Activated CD4-positive, alpha-beta T cell treated with anti-CD3 and anti-CD28 coated beads for 24 hours (primary cell): ENCODE data around the gene FTCD.

Source experiments
- DNase-seq, 2 donors: peaks; one replicate each; pipeline ENCODE4 v3.0.0-alpha.2; 2020; ENCODE audit warnings: low read depth in 2 of 2

The FTCD gene

DNA sequence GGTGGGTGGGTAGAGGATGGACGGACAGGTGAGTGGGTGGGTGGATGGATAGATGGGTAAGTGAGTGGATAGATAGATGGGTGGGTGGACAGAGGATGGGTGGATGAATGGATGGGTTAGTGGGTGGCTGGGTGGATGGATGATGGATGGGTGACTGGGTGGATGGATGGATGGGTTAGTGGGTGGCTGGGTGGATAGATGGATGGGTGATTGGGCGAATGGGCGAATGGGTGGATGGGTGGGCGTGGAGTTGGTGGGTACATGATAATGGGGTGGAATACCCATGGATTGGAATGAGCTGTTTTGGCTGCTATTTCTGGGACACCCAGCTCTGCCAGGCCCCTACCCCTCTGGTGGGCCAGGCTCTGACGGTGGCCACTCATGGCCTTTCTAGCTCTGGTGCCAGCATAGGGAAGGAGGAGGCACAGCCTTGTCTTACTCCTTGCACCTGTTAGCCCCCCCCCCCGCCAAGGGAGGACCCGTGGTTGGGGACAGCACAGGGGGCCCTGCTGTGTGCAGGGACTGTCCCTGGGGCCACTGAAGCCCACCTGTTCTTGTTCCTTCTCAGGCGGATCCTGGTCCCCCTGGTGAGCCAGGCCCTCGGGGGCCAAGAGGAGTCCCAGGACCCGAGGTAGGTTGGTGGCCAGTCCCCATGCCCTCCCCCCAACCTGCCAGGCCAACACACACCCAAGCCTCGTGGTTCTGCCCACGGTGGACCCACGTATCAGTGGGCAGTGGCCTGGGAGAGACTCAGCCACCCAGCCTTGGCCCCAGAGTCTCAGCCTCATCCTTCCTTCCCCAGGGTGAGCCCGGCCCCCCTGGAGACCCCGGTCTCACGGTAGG lies 31.1 kb downstream of the FTCD start:
- no peak for DNase-seq

DNA sequence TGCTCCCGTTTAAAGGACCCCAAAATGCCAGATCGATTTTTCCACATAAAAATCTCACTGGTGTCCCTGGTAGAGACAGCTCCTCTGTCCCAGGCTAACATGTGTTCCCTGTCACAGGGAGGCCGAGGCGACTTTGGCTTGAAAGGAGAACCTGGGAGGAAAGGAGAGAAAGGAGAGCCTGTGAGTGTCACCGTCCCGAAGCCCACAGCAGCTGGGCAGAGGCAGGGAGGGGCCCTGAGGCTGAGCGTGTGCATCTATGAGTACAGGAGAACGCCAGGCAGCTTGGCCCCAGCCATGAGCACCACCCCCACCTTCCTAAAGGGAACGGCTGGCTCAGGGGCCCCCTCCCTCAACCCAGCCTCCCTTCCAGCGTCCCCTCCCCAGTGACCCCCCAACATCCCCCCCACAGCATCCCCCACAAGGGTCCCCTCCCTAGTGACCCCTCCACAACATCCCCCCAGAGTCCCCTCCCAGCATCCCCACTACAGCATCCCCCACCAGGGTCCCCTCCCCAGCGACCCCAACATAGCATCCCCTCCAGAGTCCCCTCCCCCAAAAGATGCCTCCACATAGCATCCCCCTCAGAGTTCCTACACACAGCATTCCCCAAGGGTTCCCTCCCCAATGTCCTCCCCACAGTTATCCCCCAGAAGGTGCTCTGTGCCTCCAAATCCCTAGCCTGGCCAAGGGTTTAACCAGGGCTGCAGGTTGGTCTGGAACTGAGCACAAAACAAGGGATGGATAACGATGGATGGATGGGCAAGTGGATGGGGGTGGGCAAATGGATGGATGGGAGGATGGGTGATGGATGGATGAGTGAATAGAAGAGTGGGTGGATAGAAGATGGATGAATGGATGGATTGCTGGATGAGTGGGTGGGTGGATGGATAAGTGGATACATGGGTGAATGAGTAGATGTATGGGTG lies 32.4 kb downstream of the FTCD start:
- DNase-seq: no peak

GRCh38 chr21:46122237-46122671 lies 33.1 kb downstream of the FTCD start:
- DNase-seq: no peak

DNA sequence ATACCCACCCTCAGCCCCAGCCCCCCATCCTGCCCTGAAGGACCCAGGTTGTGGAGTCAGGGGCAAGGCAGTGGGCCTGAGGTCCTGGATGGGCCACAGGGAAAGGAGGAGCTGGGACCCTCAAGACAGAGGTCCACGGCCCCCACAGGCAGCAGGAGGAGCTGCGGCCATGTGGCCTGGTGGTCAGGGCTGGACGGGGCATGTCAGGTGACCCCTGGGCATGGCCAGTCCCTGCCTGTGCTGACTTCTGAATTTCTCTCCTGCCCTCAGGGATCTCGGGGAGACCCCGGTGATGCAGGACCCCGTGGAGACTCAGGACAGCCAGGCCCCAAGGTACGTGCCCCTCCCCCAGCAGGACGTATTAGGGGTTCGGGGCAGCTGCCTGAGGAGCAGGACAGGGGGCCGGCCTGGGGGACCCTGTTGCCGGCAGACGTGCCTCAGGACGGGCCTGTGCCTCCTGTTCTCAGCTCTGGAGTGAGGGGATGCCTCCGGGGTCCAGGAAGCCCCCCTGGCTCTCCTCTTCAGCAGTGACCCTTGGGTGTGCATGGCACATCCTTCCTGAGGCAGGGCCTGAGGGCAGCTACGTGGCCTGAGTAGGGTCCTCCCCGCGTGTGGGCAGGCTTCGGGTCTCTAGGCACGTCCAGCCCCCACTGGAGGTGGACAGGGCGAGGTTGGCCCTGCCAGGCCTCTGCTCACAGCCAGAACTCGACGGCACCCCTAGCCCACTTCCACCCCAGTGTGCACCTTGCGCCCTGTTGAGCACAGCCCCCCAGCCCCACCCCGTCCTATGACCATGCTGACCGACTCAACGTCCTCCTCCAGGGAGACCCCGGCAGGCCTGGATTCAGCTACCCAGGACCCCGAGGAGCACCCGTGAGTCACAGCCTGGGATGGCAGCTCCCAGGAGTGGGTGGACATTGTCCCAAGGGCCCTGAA lies 33.8 kb downstream of the FTCD start:
- DNase-seq: no peak

DNA sequence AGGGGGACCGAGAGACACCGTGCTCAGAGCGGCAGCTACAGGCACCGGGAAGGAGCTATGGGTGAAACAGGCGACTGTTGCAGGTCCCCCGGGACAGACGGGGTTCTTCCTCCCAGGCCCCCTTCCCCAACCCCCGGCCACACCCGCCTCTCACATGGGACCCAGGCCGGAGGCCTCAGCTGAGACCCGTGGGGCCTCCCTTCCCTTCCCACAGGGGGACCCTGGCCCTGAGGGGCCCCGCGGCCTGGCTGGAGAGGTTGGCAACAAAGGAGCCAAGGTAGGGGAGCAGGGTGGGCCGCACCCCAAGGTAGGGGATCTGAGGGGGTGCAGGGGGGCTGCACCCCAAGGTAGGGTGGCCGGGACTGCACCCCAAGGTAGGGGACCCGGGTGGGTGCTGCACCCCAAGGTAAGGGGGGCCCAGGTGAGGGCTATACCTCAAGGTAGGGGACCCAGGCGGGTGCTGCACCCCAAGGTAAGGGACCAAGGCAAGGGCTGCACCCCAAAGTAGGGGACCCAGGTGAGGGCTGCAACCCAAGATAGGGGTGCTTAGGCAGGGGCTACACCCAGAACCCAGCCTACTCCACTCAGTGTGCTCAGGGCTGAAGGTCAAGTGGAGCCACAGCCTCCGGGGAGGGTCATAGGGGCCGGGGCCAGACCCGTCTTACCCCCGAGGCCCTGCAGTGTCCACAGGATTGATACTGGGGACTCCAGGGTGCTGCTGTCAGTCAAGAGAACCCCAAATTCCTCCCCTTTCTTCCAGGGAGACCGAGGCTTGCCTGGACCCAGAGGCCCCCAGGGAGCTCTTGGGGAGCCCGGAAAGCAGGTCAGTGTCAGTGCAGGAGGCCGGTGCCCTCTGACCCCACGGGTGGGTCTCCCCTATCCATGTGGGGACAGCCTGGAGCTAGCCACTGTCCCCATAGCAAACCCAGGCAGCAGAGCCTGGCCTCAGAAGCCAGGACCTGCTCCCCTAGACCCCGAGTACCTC lies 34.8 kb downstream of the FTCD start:
- no peak for DNase-seq

DNA sequence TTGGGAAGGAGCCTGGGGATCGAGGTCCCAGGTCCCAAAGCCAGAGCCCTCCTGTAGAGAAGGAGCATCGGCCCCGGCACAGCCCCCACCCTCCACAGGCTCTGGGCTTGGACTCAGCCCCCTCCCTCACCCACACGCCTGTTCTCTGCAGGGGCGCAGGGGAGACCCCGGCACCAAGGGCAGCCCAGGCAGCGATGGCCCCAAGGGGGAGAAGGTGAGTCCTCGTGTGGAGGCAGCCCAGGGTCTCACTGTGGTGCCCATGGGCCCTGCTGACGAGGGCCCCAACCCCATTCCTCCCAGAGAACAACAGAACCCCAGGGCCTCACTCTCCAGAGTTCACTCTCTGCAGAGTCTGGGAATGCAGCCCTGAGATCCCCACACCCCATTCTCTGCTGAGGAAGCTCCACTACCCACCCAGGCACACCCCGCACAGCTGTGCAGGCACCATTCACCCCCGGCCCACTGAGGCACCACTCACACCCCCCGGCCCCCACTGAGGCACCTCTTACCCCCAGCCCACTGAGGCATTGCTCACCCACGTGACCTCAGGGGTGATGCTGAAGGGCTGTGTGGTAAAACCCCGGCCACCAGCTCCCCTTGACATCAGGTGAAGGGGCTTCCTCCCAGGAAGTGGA lies 35.6 kb downstream of the FTCD start:
- no peak for DNase-seq

DNA sequence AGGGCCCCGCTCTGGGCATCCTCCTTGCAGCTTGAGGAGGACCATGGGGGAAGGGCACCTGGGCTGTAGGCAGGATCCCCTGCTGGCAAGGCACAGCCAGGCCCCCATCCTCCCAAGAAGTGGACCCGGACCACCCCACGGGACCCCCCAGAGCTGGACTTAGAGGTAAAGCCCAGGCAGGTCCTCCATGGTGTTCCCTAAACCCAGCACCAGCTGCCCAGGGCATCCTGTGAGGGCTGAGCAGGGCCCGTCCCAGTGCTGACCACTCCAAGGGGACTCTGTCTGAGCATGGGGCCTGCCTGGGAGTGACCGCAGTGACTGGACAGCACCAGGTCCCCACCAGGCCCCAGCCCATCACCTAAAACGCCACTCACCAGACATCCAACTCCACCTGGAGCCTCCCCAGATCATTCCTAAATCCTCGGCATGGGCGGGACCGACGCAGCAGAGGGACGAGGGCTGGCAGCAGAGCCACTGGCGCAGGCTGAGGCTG lies 36.2 kb downstream of the FTCD start:
- no peak for DNase-seq

DNA sequence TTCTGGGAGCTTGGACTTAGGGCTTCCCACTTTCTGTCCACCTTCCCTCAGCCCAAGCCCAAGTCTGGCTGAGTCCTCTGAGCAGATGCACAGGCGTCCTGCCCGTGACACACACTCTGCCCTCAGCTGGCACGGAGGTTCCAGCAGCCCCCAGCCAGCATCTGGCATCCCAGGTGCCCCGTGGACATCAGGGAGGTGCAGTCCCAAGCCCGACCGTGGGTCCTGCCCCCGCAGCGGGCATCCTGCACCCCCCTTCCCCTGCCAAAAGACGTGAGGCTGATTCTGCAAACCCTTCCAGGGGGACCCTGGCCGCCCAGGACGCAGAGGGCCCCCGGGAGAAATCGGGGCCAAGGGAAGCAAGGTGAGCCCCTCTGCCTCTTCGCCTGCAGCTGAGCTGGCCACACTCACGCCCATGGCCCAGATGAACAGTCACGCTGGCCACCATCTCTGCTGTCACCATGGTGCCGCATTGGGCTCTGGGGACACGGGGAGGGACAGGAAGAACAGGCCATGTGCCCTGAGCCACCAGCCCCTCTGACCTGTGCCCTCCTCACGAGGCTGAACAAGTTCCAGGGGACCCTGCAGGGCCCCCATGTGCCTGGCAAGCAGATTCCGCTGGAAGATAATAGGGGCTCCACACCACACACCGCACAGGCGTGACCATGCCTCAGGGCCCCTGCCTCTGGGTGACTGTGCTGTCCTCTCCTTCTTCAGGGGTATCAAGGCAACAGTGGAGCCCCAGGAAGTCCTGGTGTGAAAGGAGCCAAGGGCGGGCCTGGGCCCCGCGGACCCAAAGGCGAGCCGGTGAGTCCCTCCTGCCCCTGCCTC lies 36.8 kb downstream of the FTCD start:
- no peak for DNase-seq

DNA sequence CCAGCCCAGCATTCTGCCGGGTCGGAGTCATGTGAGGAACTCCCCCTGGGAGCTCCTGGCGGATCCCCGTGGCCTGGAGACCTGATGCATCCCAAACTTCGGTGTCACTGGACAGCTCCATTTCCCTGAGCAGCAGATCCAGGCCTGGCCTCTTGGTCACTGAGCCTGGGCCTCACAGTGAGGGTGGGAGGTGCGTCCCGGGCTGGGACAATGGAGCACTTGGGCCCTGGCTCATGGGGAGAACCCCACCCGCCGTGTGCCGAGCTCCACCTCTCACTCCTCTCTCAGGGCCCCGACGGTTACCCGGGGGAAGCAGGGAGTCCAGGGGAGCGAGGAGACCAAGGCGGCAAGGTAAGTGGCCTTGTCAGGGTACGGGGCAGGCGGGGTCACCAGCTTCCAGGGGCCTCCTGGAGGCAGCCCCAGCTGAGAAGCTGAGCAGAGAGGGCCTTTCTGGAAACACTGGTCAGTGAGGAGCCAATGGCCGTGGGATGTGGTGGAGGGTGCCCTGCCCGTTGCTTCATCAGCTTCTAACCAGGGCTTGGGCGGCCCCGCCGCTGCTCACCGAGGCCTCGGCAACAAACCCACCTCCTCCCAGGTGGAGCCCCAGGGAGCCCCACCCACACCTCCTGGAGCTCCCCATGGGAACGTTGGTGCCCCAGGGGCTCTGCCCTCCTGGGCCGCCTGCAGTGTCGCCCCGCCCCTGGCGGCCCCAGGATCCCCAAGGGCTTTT lies 37.6 kb downstream of the FTCD start:
- no peak for DNase-seq

- no peak for DNase-seq
Observed at GRCh38 chr21:46116776-46117585, 38.4 kb downstream of the FTCD start.

- DNase-seq: no peak
Observed at GRCh38 chr21:46116189-46116775, 39.1 kb downstream of the FTCD start.

DNA sequence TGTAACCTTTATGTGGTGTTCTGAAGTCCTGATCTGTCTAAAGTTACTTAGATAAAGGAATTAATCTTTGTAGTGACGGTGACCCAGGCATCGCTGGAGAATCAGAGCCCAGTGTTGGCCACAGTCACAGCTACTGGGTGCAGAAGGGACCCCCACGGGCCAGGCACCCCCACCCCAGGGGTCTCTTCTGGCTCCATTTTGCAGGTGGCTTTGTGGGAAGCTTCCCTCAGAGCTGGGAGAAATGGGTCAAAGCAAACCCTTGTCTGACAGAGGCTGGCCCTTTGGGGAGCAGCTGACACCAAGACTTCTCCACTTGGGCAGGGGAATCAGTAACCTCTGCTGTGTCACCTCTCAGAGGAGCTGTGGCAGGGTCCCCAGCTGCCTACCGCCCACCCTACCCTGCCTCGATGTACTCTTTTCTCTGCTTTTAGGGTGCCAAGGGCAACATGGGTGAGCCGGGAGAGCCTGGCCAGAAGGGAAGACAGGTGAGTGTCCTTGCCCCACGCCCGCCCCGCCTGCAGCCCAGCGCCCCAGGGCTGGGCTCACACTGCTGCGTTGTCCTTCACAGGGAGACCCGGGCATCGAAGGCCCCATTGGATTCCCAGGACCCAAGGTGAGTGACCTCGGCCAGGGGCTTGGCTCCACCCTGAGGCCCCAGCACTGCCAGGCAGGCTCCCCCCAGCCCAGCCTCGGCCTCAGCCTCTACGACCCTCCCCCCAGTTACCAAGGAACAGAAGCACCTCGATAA lies 39.8 kb downstream of the FTCD start:
- no peak for DNase-seq

GRCh38 chr21:46114963-46115362 lies 40.4 kb downstream of the FTCD start:
- DNase-seq: no peak

GRCh38 chr21:46113497-46114176 lies 41.7 kb downstream of the FTCD start:
- DNase-seq: no peak

- no peak for DNase-seq
Observed at GRCh38 chr21:46112725-46113215, 42.6 kb downstream of the FTCD start.
